Measurements from ENCODE around the gene USP12. TPM values are rescaled to one million over a fixed set of nuclear protein-coding genes. Genes with fewer than 3 reads are reported as not detected.

Gene USP12
- total RNA-seq, 1 donor from 2014 or later: 32.6 TPM

GRCh38 chr13:27088619-27089018 is 83.0 kb downstream of the USP12 start:
- Mint-ChIP-seq H3K4me1 (ENCODE audit: unreplicated experiment) (peaks cover 41% of the 10 kb centered on the region), H3K9me3 (ENCODE audit: unreplicated experiment) (no peaks in the 10 kb centered on the region), H3K4me3 (ENCODE audit: unreplicated experiment) (no peak overlapping the region), H3K27ac (ENCODE audit: unreplicated experiment) (peak overlapping the region; percentile 36), H3K27me3 (ENCODE audit: unreplicated experiment) (no peaks in the 10 kb centered on the region), H3K36me3 (ENCODE audit: unreplicated experiment) (peaks cover 48% of the 10 kb centered on the region)
- TF ChIP-seq CTCF (IDR thresholded peaks at IDR 0.05): no peak
- DNase-seq (ENCODE audit: extremely low spot score, unreplicated experiment): no peak

GRCh38 chr13:27086599-27087265 is 84.9 kb downstream of the USP12 start:
- H3K4me3 Mint-ChIP-seq (ENCODE audit: unreplicated experiment): no peak overlapping the region
- H3K36me3 Mint-ChIP-seq (ENCODE audit: unreplicated experiment): peaks cover 41% of the 10 kb centered on the region
- no peak for TF ChIP-seq CTCF (IDR thresholded peaks at IDR 0.05)
- no peaks in the 10 kb centered on the region for H3K27me3 Mint-ChIP-seq (ENCODE audit: unreplicated experiment)
- H3K4me1 Mint-ChIP-seq (ENCODE audit: unreplicated experiment): peaks cover 39% of the 10 kb centered on the region
- no peaks in the 10 kb centered on the region for H3K9me3 Mint-ChIP-seq (ENCODE audit: unreplicated experiment)
- no peak for DNase-seq (ENCODE audit: extremely low spot score, unreplicated experiment)
- no peak overlapping the region for H3K27ac Mint-ChIP-seq (ENCODE audit: unreplicated experiment)

GRCh38 chr13:27083183-27083582 is 88.4 kb downstream of the USP12 start:
- no peak overlapping the region for H3K27ac Mint-ChIP-seq (ENCODE audit: unreplicated experiment)
- DNase-seq (ENCODE audit: extremely low spot score, unreplicated experiment): no peak
- no peak overlapping the region for H3K4me3 Mint-ChIP-seq (ENCODE audit: unreplicated experiment)
- H3K36me3 Mint-ChIP-seq (ENCODE audit: unreplicated experiment): peaks cover 47% of the 10 kb centered on the region
- H3K4me1 Mint-ChIP-seq (ENCODE audit: unreplicated experiment): peaks cover 33% of the 10 kb centered on the region
- no peaks in the 10 kb centered on the region for H3K9me3 Mint-ChIP-seq (ENCODE audit: unreplicated experiment)
- no peak for TF ChIP-seq CTCF (IDR thresholded peaks at IDR 0.05)
- H3K27me3 Mint-ChIP-seq (ENCODE audit: unreplicated experiment): no peaks in the 10 kb centered on the region

GRCh38 chr13:27081893-27082679 is 89.5 kb downstream of the USP12 start:
- DNase-seq (ENCODE audit: extremely low spot score, unreplicated experiment): no peak
- H3K36me3 Mint-ChIP-seq (ENCODE audit: unreplicated experiment): peaks cover 38% of the 10 kb centered on the region
- no peaks in the 10 kb centered on the region for H3K27me3 Mint-ChIP-seq (ENCODE audit: unreplicated experiment)
- no peak overlapping the region for H3K4me3 Mint-ChIP-seq (ENCODE audit: unreplicated experiment)
- no peak for TF ChIP-seq CTCF (IDR thresholded peaks at IDR 0.05)
- H3K4me1 Mint-ChIP-seq (ENCODE audit: unreplicated experiment): peaks cover 37% of the 10 kb centered on the region
- no peaks in the 10 kb centered on the region for H3K9me3 Mint-ChIP-seq (ENCODE audit: unreplicated experiment)
- H3K27ac Mint-ChIP-seq (ENCODE audit: unreplicated experiment): no peak overlapping the region
